Femur (tissue), 1 donor: ENCODE results near the gene DLG4.
"Not testable (repeated sequence)": the region's sequence is repeated elsewhere in the genome, so short reads cannot be mapped to it uniquely, and the experiment has no call there.

Experiments used
- DNase-seq: peaks from one replicate; pipeline ENCODE4 v3.0.0-alpha.2; 2017

DLG4 gene

GRCh38 chr17:7211491-7212273 is 8.0 kb downstream of the DLG4 start:
- DNase-seq: peak; percentile 24

DNA sequence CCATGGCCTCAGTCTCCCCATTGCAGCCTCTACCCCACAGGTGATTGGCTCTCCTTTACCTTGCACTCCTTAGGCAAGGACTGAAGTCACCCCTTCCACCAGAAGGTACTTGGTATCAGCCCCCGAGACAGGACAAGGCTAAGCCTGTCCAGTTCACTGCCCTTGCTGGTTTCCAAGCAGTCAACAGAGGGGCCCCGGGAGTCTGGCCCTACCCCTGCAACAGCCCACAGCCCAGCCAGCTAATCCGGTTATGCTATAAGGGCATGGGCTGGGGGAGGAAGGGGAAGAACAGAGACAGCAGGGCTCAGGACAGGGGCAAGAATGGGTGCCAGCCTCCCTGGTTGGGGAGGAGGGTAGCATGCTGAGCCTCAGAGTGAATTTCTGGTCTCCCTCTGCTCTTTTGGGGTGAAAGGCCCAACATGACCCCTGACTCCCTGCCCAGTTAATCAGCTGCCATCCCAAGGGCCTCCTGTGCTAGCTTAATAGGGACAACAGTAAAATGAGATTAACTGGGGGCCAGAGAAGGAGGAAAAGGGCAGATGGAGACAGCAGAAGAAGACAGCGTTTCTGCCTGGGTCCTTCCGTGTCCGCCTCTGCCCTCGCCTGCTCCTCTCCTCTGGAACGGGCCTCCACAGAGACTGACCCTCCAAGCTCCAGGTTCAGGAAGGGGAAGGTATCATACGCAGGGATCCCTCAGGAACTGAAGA is 10.7 kb downstream of the DLG4 start:
- DNase-seq: no peak

DNA sequence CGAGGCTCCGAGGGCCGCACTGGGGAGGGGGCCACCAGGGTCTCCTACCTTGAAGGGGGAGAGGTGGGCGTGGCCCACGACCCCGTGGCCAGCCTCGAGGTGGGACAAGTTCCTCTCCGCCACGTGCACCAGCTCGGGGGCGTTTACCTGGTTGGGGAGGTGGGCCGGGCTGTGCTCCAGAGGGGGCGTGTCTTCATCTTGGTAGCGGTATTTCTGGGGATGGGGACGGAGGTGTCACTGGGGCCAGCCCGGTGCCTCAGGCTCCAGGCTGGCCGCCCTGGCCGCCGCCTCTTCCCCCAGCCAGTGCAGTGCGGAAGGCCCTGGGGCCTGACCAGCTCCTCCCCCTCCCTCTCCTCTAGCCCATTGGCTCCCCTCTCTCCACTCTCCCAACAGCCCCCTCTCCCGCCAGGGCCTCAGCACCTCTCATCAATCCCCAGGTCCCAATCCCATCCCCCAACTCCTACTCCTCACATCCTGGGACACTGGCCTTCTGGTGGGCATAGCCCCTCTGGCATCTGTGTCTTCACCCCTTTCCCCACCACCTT is 11.5 kb downstream of the DLG4 start:
- peak; percentile 34 for DNase-seq

DNA sequence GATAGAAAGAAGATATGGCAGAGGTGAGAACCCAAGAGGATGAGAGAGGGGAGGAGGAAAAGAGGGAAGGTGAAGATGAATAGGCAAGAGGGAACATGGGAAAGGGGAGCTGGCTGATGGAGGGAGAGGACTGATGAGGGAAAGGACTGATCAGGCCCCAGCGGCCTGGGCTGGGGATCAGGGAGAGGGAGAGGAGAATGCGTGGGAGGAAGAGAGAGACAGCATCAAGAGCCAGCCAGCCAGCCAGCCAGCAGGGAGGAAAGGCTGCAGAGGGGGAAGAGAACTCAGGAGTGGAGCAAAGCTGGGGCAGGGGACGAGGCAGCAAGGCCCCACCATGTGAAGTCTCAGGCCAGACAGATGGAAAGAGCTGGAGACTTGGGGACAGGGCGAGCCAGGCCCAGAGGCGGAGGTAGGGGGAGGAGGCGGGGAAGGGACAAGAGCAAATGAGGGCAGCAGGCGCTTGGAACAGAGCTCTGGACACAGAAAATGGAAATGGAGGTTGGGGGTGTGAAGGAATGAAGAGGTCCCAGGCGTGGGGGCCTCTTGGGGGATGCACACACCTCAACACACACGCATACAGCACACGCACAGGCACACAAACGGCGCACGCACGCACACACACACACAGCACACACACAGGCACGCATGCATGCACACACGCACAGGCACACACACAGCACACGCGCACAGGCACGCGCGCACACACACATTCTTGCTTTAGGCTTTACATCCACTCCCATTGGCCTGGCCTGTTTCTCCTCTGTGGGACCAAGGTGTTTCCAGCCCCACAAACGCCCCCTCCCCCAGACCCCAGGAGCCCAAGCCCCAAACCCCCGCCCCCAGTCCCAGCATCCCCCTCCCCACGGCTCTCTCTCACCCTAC is 12.3 kb downstream of the DLG4 start:
- peak; percentile 61 for DNase-seq

GRCh38 chr17:7205561-7205960 is 14.1 kb downstream of the DLG4 start:
- peak; percentile 21 for DNase-seq

DNA sequence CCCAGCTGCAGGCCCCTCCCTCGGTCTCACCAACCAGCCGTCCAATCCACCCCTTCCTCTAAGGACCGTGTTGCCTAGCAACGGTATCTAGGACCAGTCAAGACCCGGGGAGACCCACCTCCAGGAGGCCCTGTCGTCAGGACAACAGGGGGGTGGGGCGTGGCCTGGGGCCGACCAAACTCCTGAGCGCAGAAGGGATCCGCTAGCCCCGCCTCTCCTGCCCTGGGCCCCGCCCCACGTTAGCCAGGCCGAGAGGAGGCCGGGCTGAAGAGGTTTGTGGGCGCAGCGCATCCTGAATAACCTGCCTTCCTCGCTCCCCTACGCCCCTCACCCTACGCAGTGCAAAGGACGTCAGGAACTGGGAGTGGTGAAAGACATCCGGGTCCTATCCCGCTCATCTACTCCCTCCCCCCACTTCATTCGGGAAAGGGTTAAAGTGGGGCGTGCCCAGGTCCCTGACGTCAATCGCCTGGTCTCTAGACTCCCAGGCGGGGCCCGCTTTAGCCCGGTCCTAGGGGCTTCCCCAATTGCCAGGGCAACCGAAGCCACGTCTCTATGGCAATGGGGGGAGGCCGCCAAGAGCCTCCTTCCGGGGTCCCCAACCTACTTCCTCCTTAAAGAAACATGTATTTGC is 14.7 kb downstream of the DLG4 start:
- DNase-seq: peak; percentile 94

- DNase-seq: peak; percentile 26
These were observed 15.3 kb downstream of the DLG4 start for GRCh38 chr17:7204336-7204735.

DNA sequence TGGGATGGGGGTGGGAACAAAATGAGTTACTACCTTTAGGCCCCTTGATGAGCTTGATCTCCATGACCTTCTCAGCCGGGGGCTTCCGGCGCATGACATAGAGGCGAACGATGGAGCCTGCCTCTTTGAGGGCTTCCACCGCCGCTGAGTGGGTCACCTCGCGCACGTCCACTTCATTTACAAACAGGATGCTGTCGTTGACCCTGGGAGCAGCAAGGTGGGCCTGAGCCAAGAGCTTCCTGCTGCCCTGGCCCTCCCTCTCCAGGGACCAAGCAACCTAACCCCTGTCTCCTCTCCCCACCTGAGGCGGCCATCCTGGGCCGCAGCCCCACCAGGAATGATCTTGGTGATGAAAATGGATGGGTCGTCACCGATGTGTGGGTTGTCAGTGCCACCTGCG is 16.2 kb downstream of the DLG4 start:
- peak; percentile 26 for DNase-seq

- DNase-seq: no peak
These were observed 22.8 kb downstream of the DLG4 start for GRCh38 chr17:7196651-7197401.

GRCh38 chr17:7195971-7196370 is 23.7 kb downstream of the DLG4 start:
- no peak for DNase-seq

DNA sequence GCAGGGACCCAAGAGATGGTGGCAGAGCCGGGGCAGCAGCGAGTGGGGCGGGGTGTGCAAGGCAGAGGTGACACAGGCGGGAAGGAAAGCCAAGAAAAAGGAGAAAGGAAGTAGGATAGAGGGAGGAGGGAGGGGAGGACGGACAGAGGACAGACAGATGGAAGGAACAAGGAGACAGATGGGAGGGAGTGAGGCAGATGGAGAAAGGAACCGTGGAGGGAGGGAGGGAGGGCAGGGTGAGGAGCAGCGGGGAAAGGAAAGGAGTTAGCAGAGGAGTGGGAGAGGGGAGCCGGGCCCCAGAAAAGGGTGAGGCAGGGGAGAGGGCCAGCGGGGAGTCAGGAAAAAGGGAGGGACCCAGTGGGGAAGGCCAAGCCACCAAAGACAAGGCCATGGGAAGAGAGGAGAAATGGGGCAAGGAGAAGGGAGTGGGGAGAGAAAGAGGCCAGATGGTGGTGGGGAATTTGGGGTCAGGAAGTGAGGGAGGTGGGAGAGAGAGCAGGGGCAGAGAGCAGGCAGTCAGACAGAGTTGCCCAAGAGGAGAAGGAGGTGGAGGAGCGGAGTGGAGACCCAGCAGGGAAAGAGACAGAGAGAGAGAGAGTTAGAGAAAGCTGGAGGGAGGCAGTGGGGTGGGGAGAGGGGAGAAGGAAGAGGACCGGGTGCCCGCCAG is 27.2 kb downstream of the DLG4 start:
- no peak for DNase-seq

GRCh38 chr17:7191571-7192270 is 27.9 kb downstream of the DLG4 start:
- peak; percentile 68 for DNase-seq

DNA sequence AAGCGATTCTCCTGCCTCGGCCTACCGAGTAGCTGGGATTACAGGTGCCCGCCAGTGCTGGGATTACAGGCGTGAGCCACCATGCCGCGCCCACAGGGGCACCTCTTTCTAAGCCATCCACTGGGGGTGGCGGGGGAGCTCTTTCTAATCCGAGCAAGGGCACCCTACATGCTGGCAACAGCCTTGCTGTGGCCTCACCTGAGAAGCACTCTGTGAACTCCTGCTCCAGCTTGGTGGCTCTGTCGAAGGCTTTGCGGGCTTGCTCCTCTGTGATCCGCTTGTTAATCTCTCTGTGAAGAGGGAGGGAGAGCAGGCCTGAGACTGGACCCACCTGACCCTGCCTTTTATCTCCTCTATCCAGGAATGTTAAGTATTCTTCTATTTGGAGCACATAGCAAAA is 28.6 kb downstream of the DLG4 start:
- no peak for DNase-seq

- peak; percentile 21 for DNase-seq
These were observed 29.2 kb downstream of the DLG4 start for GRCh38 chr17:7190276-7190917.

DNA sequence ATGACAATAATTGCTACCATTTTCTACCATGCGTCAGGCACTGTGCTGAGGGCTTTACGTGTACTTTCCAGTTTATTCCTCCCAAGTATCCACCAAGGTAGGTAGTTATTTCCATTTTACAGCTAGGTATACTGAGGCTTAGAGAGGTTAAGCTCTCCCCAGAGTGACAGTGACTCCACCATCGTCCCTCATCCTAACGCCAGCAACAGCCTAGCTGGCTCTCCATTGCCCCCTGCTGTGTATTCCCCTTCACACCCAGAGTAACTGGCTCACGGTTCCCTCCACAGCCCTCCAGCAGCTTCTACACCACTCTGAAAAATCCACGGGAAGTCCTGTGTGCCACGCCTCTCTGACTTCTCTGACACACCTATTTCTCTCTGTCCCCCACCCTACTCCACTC is 33.4 kb downstream of the DLG4 start:
- DNase-seq: peak; percentile 18

DNA sequence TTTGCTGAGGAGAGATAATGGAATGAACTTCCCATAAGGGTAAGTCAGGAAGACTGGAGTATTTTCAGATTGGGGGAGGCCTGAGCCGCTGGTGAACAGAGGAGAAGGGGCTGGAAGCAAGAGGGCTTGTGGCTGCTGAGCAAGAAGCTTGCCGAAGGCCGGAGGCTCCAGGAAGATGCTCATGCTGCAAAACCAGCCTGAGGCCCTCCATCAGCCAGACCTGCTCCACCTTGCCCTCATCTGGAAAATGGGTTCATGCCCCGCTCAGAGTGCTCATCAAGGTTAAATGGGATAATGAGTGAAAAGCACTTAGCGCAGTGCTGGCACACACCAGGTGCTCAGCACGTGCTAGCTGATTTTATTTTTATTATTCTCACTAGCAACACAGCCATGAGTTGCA is 35.0 kb downstream of the DLG4 start:
- DNase-seq: no peak

- no peak for DNase-seq
These were observed 35.5 kb downstream of the DLG4 start for GRCh38 chr17:7184091-7184488.

DNA sequence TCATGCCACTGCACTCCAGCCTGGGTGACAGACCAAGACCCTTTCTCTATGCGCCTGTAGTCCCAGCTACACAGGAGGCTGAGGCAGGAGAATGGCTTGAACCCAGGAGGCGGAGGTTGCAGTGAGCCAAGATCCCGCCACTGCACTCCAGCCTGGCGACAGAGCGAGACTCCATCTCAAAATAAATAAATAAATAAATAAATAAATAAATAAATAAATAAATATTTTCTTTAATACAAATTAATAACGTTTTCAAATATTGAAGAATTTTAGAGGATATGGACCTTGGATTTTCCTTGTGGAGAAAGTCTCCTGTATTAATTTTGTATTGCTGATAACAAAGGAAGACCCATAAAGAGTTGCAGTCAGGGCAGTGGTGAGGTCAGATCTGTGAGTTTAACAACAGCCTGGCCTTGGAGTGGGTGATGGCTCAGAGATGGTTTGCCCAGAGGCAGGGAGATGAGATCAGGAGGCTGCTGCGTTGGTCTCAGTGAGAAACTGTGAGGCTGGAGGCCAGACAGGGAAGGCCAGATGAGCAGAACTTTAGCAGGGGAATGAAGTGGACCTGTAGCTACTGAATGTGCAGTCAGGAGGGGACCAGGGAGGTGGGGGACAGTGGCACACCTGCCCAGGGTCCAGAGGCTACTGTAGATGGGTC is 36.1 kb downstream of the DLG4 start:
- no peak for DNase-seq

DNA sequence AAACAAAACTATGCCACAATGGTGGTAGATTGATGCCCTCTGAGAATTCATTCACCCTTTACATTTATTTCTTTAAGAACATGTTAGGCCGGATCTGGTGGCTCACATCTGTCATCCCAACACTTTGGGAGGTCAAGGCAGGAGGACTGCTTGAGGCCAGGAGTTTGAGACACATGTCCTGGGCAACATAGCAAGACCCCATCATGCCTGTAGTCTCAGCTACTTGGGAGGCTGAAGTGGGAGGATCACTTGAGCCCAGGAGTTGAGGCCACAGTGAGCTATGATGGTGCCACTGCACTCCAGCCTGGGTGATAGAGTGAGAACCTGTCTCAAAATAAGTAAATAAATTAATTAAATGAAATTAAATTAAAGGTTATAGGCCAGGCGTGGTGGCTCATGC is 37.5 kb downstream of the DLG4 start:
- not testable (repeated sequence) for DNase-seq
